H1 (cell line): ENCODE measurements around the gene HMGA1. TPM values are rescaled to one million over a fixed set of nuclear protein-coding genes. Genes with fewer than 3 reads are reported as not detected.

ENCODE experiments used
- CTCF ChIA-PET: fragments of 300-600 bp; sonication (Branson Sonifier 250); formaldehyde crosslinking; loops from one replicate; lab custom pipeline; 2021; ENCODE audit not compliant: partially characterized antibody; lab: Charles Lee
- POLR2A ChIA-PET: fragments of 300-600 bp; sonication (Branson Sonifier 250); formaldehyde crosslinking; loops from one replicate; lab custom pipeline; 2021; ENCODE audit warnings: inconsistent platforms; ENCODE audit not compliant: partially characterized antibody; lab: Charles Lee
- DNase-seq, 2 experiments: peaks; one replicate each; pipeline versions ENCODE4 v3.0.0 to v3.0.0-alpha.2; 2010 to 2022; ENCODE audit warnings: low spot score in 2 of 2, low read depth in 1 of 2, mixed read lengths in 1 of 2
- FAIRE-seq: peaks from 2 replicates; lab custom pipeline; 2011; peaks lifted over from hg19 to GRCh38; lab: Jason Lieb, UNC
- H2AFZ ChIP-seq: 2 replicates; pipeline ENCODE4 v1.8.1; 2012; ENCODE audit warnings: low read length, inconsistent platforms
- H2AK5ac ChIP-seq: 2 replicates; pipeline ENCODE4 v1.6.1; 2013; ENCODE audit warnings: low read depth, low read length
- H2BK120ac ChIP-seq: replicated peaks from 2 replicates; pipeline ENCODE3; 2013; ENCODE audit warnings: low read depth, low read length, inconsistent platforms
- H2BK12ac ChIP-seq: 2 replicates; pipeline ENCODE4 v1.6.1; 2013; ENCODE audit warnings: low read depth, low read length
- H2BK15ac ChIP-seq: 2 replicates; pipeline ENCODE4 v1.6.1; 2013; ENCODE audit warnings: low read length
- H2BK20ac ChIP-seq: 2 replicates; pipeline ENCODE4 v1.6.1; 2013; ENCODE audit warnings: low read length
- H2BK5ac ChIP-seq: 2 replicates; pipeline ENCODE4 v1.6.1; 2013; ENCODE audit warnings: low read depth, low read length
- H3K14ac ChIP-seq: 2 replicates; pipeline ENCODE4 v1.6.1; 2013; ENCODE audit warnings: inconsistent platforms; ENCODE audit not compliant: insufficient read length
- H3K18ac ChIP-seq: 2 replicates; pipeline ENCODE4 v1.6.1; 2013; ENCODE audit warnings: low read length; ENCODE audit errors: extremely low read depth
- H3K23ac ChIP-seq: 2 replicates; pipeline ENCODE4 v1.6.1; 2013; ENCODE audit warnings: inconsistent platforms; ENCODE audit not compliant: insufficient read length
- H3K23me2 ChIP-seq: 2 replicates; pipeline ENCODE4 v1.6.1; 2013; ENCODE audit warnings: low read depth, low read length
- H3K27ac ChIP-seq: 2 replicates; pipeline ENCODE4 v1.6.1; 2011; ENCODE audit warnings: low read depth, low read length, inconsistent platforms
- H3K27me3 ChIP-seq, 4 experiments: replicated peaks in 1 of 4; 1 replicate in 1 of 4; 2 replicates in 3 of 4; pipeline versions ENCODE4 v1.6.1 to v1.8.1; 2011 to 2013; ENCODE audit warnings: low read length in 3 of 4, mild to moderate bottlenecking in 3 of 4, inconsistent platforms in 2 of 4, mixed read lengths in 2 of 4, moderate library complexity in 1 of 4; ENCODE audit not compliant: control insufficient read depth in 3 of 4, insufficient read depth in 3 of 4; ENCODE audit errors: extremely low read depth in 1 of 4
- H3K36me3 ChIP-seq, 4 experiments: 2 replicates each; pipeline versions ENCODE4 v1.6.1 to v1.8.1; 2011 to 2013; ENCODE audit warnings: mild to moderate bottlenecking in 4 of 4, low read length in 3 of 4, moderate library complexity in 2 of 4, control low read depth in 1 of 4, inconsistent platforms in 1 of 4; ENCODE audit not compliant: insufficient read depth in 4 of 4, control insufficient read depth in 2 of 4
- H3K4ac ChIP-seq: replicated peaks from 2 replicates; pipeline ENCODE3; 2013; ENCODE audit warnings: low read length, low read depth, mixed read lengths, inconsistent platforms; ENCODE audit not compliant: insufficient read length
- H3K4me1 ChIP-seq, 4 experiments: replicated peaks in 1 of 4; 1 replicate in 1 of 4; 2 replicates in 3 of 4; pipeline versions ENCODE4 v1.6.1 to v1.8.1; 2011 to 2013; ENCODE audit warnings: low read length in 3 of 4, inconsistent platforms in 2 of 4, mixed read lengths in 1 of 4; ENCODE audit not compliant: insufficient read depth in 4 of 4, control insufficient read depth in 3 of 4
- H3K4me2 ChIP-seq, 2 experiments: 2 replicates each; pipeline versions ENCODE4 v1.6.1 to v1.8.1; 2011 to 2013; ENCODE audit warnings: low read depth in 2 of 2, low read length in 2 of 2, control low read depth in 1 of 2, inconsistent platforms in 1 of 2, mild to moderate bottlenecking in 1 of 2; ENCODE audit not compliant: insufficient read depth in 1 of 2
- H3K4me3 ChIP-seq, 4 experiments: fragments of 200-600, 300-600 bp in 1 of 4; sonication (generic), shearing (Covaris generic), sonication (Bioruptor Twin) in 1 of 4; 2 replicates each; pipeline versions ENCODE4 v1.5.1 to v1.8.1; 2011 to 2016; ENCODE audit warnings: low read length in 4 of 4, low read depth in 3 of 4, control low read depth in 2 of 4, inconsistent platforms in 2 of 4, mild to moderate bottlenecking in 2 of 4, mixed read lengths in 1 of 4, moderate library complexity in 1 of 4; ENCODE audit not compliant: insufficient read depth in 2 of 4; ENCODE audit errors: extremely low read depth in 1 of 4
- H3K56ac ChIP-seq: replicated peaks from 2 replicates; pipeline ENCODE3; 2013; ENCODE audit warnings: low read depth, mild to moderate bottlenecking, mixed read lengths, low read length, inconsistent platforms; ENCODE audit not compliant: insufficient read length
- H3K79me1 ChIP-seq: 2 replicates; pipeline ENCODE4 v1.6.1; 2013; ENCODE audit warnings: low read depth, low read length, control low read depth
- H3K79me2 ChIP-seq, 2 experiments: 2 replicates each; pipeline versions ENCODE4 v1.6.1 to v1.8.1; 2012 to 2013; ENCODE audit warnings: low read length in 2 of 2, mild to moderate bottlenecking in 2 of 2, inconsistent platforms in 1 of 2; ENCODE audit not compliant: insufficient read depth in 2 of 2, control insufficient read depth in 1 of 2
- H3K9ac ChIP-seq, 4 experiments: replicated peaks in 1 of 4; 1 replicate in 1 of 4; 2 replicates in 3 of 4; pipeline versions ENCODE4 v1.6.1 to v1.8.1; 2011 to 2013; ENCODE audit warnings: low read depth in 3 of 4, low read length in 3 of 4, control low read depth in 2 of 4, mild to moderate bottlenecking in 2 of 4, moderate library complexity in 2 of 4, inconsistent platforms in 1 of 4; ENCODE audit errors: extremely low read depth in 1 of 4
- H3K9me3 ChIP-seq, 2 experiments: 2 replicates each; pipeline versions ENCODE4 v1.6.1 to v1.8.1; 2012 to 2013; ENCODE audit warnings: mild to moderate bottlenecking in 2 of 2, moderate library complexity in 2 of 2, control low read depth in 1 of 2, inconsistent platforms in 1 of 2, low read depth in 1 of 2, low read length in 1 of 2, mixed read lengths in 1 of 2; ENCODE audit not compliant: insufficient read depth in 2 of 2
- H4K20me1 ChIP-seq, 2 experiments: replicated peaks in 1 of 2; 2 replicates each; pipeline versions ENCODE3 to v1.8.1; 2011 to 2013; ENCODE audit warnings: inconsistent platforms in 2 of 2, low read length in 2 of 2, mild to moderate bottlenecking in 1 of 2; ENCODE audit not compliant: insufficient read depth in 2 of 2, control insufficient read depth in 1 of 2
- H4K5ac ChIP-seq: 2 replicates; pipeline ENCODE4 v1.6.1; 2013; ENCODE audit warnings: low read length, low read depth, mixed read lengths, inconsistent platforms; ENCODE audit not compliant: insufficient read length
- H4K8ac ChIP-seq: 2 replicates; pipeline ENCODE4 v1.8.0; 2013; ENCODE audit warnings: mild to moderate bottlenecking, moderate library complexity, low read length, inconsistent platforms; ENCODE audit not compliant: insufficient read depth; ENCODE audit errors: extremely low read depth
- H4K91ac ChIP-seq: replicated peaks from 2 replicates; pipeline ENCODE3; 2013; ENCODE audit warnings: low read length, mixed read lengths, inconsistent platforms; ENCODE audit not compliant: insufficient read length
- POLR2A ChIP-seq, 2 experiments: IDR thresholded peaks; 1 replicate in 1 of 2; 2 replicates in 1 of 2; pipeline ENCODE4 v1.6.1; 2011; ENCODE audit warnings: low read depth in 2 of 2, low read length in 2 of 2, mild to moderate bottlenecking in 2 of 2; ENCODE audit errors: control extremely low read depth in 1 of 2
- POLR2AphosphoS5 ChIP-seq: IDR thresholded peaks from 2 replicates; pipeline ENCODE4 v1.6.1; 2011; ENCODE audit warnings: low read depth, low read length
- YY1 ChIP-seq: IDR thresholded peaks from 2 replicates; pipeline ENCODE4 v1.6.1; 2011; ENCODE audit warnings: low read depth, mild to moderate bottlenecking, low read length
- WGBS, 2 experiments: shearing (Covaris generic) in 1 of 2; methylation state at CpG; one replicate each; pipeline versions ENCODE4 v1.1.6 to v1.1.7; 2013 to 2015; ENCODE audit warnings: low lambda C conversion rate in 2 of 2, mixed read lengths in 2 of 2, inconsistent platforms in 1 of 2, low coverage in 1 of 2, missing lambda C conversion rate in 1 of 2; ENCODE audit not compliant: insufficient replicate concordance in 2 of 2, insufficient coverage in 1 of 2, insufficient read length in 1 of 2; ENCODE audit errors: extremely low coverage in 1 of 2, missing lambda C conversion rate in 1 of 2; 5-methylcytosine and 5-hydroxymethylcytosine counted together
- polyA plus RNA-seq, 7 experiments: library from polyadenylated mRNA; depleted of rRNA in 3 of 7; stranded (reverse) in 5 of 7; unstranded in 2 of 7; fragments of >200 nt in 5 of 7; fragments of 200-250 nt in 2 of 7; gene quantifications; 1 replicate in 5 of 7; 2 replicates in 1 of 7; 4 replicates in 1 of 7; pipeline versions ENCODE4 v1.2.1 to v1.2.3, GENCODE V29; 2011 to 2013; ENCODE audit warnings: missing spikeins in 2 of 7, mixed read lengths in 2 of 7
- total RNA-seq: library from RNA; stranded (reverse); fragmentation: NEBNext Ultra II Directional; extraction: Animal tissue kit (Norgen Biotek cat#: 25700); gene quantifications from 2 replicates; pipeline ENCODE4 v1.2.1, GENCODE V29; 2021

Gene HMGA1
- total and polyA plus RNA-seq, 2 of the 8 experiments (the other 6 are each of a cell fraction or from before 2014, with no cell fraction given): 1,557 to 2,636 TPM

- Histone ChIP-seq H3K4ac (no peak overlapping the region), H3K23me2 (peaks cover 3% of the 10 kb centered on the region; the same call in 1 of the 2 replicates), H2BK12ac (no peak overlapping the region), H2AK5ac (no peak overlapping the region), H3K4me3 (0 out of 8 replicates have a peak overlapping the region, but pooled peaks of 1 of the 4 experiments have one; percentile 3)
- TF ChIP-seq YY1 (no peak), POLR2A (IDR thresholded peaks at IDR 0.05; ENCODE audit: control extremely low read depth in 1 of 2, low read depth in 2 of 2, low read length in 2 of 2) (peak in 1 of 2 experiments; percentile 51; a peak in 1 of 3 replicates), POLR2AphosphoS5 (peak; percentile 59)
- TF ChIP-seq, all 59 proteins: peak for 2
- no peak overlapping the region for H3K56ac ChIP-seq
- H3K9me3 ChIP-seq: no peaks in the 10 kb centered on the region
- H3K18ac ChIP-seq: no peak overlapping the region
- peak overlapping the region; percentile 11 to 89; a peak in 1 of 4 replicates for H3K4me2 ChIP-seq
- CTCF ChIA-PET: interaction anchor here (2.2 kb wide), 1 partner anchor 45 kb away, joined by 9 read pairs; no protein-coding TSS in a partner anchor
- H4K8ac ChIP-seq: 0 out of 2 replicates have a peak overlapping the region, but pooled peaks have one; percentile 68
- peaks cover 38 to 54% of the 10 kb centered on the region in 2 experiments for H3K79me2 ChIP-seq
- H2BK5ac ChIP-seq: no peak overlapping the region
- H3K23ac ChIP-seq: no peak overlapping the region
- no peak overlapping the region for H3K14ac ChIP-seq
- no peaks in the 10 kb centered on the region for H3K27me3 ChIP-seq
- no peak overlapping the region for H4K91ac ChIP-seq
- H3K27ac ChIP-seq: no peak overlapping the region
- H4K5ac ChIP-seq: no peak overlapping the region
- H2AFZ ChIP-seq: no peak overlapping the region
- H3K4me1 ChIP-seq: peaks cover 10 to 38% (median 23%) of the 10 kb centered on the region in 4 experiments
- H3K36me3 ChIP-seq: peaks cover 39 to 67% (median 53%) of the 10 kb centered on the region in 4 experiments
- POLR2A ChIA-PET: interaction anchor here (0.6 to 11.0 kb wide), 15 partner anchors 11 to 214 kb away, joined by 3 to 212 read pairs (median 4); partner anchors contain the start of gene RPS10
- H3K9ac ChIP-seq: no peak overlapping the region
- no peak overlapping the region for H2BK15ac ChIP-seq
- no peak for DNase-seq
- H4K20me1 ChIP-seq: peaks cover 55 to 58% of the 10 kb centered on the region in 2 experiments
- WGBS, 2 experiments: 92% methylated on average over 13 of the region's 13 CpGs; no CpG with 5 or more reads in 1 of the 2 experiments
- no peak overlapping the region for H2BK20ac ChIP-seq
- H2BK120ac ChIP-seq: no peak overlapping the region
- no peak for FAIRE-seq
- H3K79me1 ChIP-seq: peaks cover 12% of the 10 kb centered on the region
Measured at GRCh38 chr6:34241351-34242215, 4.9 kb downstream of the HMGA1 start.
